Activated CD8-positive, alpha-beta memory T cell treated with anti-CD3 and anti-CD28 coated beads, Interleukin-2, amount 50 U/mL, for 24 hours (primary cell): Measurements from ENCODE around the gene PIKFYVE.
A peak's percentile ranks its signal among the peaks of the same experiment; 100 is the strongest.
"Not testable (repeated sequence)": the region's sequence is repeated elsewhere in the genome, so short reads cannot be mapped to it uniquely, and the experiment has no call there.

Experiments
- DNase-seq: peaks from one replicate; pipeline ENCODE4 v3.0.0-alpha.2; 2020; ENCODE audit errors: extremely low read depth

Gene PIKFYVE, protein sequence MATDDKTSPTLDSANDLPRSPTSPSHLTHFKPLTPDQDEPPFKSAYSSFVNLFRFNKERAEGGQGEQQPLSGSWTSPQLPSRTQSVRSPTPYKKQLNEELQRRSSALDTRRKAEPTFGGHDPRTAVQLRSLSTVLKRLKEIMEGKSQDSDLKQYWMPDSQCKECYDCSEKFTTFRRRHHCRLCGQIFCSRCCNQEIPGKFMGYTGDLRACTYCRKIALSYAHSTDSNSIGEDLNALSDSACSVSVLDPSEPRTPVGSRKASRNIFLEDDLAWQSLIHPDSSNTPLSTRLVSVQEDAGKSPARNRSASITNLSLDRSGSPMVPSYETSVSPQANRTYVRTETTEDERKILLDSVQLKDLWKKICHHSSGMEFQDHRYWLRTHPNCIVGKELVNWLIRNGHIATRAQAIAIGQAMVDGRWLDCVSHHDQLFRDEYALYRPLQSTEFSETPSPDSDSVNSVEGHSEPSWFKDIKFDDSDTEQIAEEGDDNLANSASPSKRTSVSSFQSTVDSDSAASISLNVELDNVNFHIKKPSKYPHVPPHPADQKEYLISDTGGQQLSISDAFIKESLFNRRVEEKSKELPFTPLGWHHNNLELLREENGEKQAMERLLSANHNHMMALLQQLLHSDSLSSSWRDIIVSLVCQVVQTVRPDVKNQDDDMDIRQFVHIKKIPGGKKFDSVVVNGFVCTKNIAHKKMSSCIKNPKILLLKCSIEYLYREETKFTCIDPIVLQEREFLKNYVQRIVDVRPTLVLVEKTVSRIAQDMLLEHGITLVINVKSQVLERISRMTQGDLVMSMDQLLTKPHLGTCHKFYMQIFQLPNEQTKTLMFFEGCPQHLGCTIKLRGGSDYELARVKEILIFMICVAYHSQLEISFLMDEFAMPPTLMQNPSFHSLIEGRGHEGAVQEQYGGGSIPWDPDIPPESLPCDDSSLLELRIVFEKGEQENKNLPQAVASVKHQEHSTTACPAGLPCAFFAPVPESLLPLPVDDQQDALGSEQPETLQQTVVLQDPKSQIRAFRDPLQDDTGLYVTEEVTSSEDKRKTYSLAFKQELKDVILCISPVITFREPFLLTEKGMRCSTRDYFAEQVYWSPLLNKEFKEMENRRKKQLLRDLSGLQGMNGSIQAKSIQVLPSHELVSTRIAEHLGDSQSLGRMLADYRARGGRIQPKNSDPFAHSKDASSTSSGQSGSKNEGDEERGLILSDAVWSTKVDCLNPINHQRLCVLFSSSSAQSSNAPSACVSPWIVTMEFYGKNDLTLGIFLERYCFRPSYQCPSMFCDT (N-terminal part only)

GRCh38 chr2:208265801-208266552 is at the start of gene PIKFYVE:
TSS of gene PIKFYVE (plus strand) at chr2:208266255. CDS start at chr2:208271520, 5,265 bp downstream.
- peak; percentile 81 for DNase-seq

GRCh38 chr2:208221873-208222272 is 44.2 kb upstream of the PIKFYVE start:
- DNase-seq, result not testable (repeated sequence)

DNA sequence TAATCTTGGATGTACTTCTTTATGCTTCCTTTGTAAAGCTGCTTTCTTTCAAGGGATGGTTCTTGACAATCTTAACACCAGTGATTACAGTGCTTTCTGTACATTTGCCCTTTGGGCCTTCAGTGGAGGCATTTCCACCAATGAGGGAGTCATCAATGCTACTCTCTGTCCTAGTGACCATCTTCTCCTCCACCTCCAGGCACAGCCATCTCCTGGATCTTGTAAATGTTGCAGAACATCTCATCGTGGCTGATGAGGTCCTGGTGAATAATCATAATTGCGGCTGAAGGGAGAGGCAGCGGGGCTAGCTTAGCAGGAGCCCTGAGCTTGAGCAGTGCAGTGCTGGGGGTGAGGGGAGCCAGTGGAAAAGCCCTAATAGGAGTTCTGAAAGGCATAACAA is 43.7 kb upstream of the PIKFYVE start:
- no peak for DNase-seq

DNA sequence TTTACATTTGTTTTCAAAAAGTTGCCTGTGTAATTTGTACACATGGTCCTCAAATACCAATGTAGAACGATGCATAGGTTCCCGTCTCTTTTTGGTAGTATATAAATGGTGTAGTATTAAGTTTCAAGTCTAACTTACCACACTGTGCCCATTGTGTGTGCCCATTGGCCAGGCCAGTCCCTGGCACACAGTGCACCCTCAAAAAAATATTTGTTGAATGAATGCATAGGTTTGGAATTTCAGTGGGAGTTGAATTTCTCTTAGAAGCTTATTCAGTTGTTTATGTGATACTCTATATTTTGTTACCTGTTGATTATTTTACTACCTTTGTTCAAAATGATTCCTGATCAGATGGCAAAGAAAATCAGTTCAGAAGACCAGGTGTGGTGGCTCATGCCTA is 41.3 kb upstream of the PIKFYVE start:
- DNase-seq, result no peak

- DNase-seq, result no peak
Observed at GRCh38 chr2:208227581-208228232, 38.3 kb upstream of the PIKFYVE start.

- no peak for DNase-seq
Observed at GRCh38 chr2:208228476-208228875, 37.6 kb upstream of the PIKFYVE start.

GRCh38 chr2:208234786-208235185 is 31.3 kb upstream of the PIKFYVE start:
- DNase-seq, result no peak

DNA sequence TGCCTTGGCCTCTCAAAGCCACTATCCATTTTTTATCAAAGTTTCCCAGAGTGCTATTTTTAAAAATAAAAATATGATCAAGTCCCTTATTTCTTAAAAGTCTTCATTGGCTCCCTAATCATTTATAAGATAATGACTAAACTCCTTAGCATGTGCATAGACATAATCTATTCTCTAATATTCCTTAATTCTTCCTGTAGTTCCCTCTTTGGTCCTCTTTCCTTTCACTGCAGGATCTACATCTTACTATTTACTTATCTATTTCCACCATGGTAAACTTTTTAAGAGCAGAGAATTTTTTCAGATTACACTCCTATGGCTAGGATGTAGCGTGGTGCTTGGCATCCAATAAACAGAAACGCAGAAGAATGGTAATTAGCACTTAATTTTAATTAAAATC is 30.2 kb upstream of the PIKFYVE start:
- no peak for DNase-seq

GRCh38 chr2:208239770-208240493 is 26.1 kb upstream of the PIKFYVE start:
- no peak for DNase-seq

GRCh38 chr2:208240619-208241209 is 25.3 kb upstream of the PIKFYVE start:
- DNase-seq, result no peak

GRCh38 chr2:208244422-208244821 is 21.6 kb upstream of the PIKFYVE start:
- no peak for DNase-seq

DNA sequence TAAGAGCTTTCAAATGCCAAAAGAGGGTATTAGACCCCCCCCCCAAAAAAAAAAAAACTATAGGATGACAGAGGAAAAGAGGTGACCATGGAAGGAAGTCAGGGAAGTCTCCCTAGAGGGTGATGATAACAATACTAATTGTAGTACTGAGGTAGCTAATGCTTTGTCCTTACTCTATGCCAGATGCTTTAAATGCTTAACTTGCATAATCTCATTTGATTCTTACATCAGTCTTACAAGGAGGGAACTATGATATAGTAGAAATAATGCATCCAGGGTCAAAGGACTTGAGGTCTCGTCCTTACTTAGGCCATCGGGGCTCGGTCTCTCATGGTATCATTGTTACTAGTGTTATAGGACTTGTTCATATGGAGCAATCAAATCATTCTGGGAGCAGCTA is 20.3 kb upstream of the PIKFYVE start:
- no peak for DNase-seq

GRCh38 chr2:208248601-208249000 is 17.5 kb upstream of the PIKFYVE start:
- no peak for DNase-seq

GRCh38 chr2:208249296-208249695 is 16.8 kb upstream of the PIKFYVE start:
- DNase-seq, result no peak

DNA sequence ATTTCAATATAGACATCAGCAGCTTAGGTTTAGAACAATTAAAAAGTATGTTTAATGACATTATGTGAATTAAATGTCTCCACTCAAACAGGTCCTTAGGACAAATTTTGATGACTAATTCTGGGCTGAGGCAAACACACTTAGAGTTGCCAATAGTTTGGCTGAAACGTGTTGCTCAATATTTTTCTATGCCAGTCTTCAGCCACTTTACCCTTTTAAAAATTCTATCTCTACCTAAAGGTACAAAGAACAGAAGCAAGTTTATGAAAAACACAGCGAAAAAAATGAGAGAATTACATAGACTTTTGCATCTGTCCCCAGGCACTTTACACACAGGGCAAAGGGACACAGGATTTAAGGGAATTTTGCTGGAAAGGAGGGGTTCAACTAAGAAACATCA is 15.7 kb upstream of the PIKFYVE start:
- no peak for DNase-seq

DNA sequence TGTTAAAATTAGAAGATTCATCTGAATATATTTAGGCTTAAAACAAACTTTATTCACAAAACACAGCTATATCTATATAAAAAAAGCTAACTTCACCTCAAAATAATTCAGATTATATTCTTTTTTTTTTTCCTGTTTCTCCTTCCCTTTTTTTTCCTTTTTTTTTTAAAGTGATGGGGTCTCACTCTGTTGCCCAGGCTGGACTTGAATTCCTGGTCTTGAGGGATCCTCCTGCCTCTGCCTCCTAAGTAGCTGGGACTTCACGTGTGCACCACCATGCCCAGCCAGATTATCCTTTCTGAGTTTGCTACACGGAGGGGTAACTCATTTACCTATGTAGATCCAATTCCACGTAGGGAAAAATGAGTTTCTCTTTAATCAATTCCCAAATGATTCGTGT is 15.0 kb upstream of the PIKFYVE start:
- DNase-seq, result no peak

- no peak for DNase-seq
Observed at GRCh38 chr2:208252716-208253492, 13.2 kb upstream of the PIKFYVE start.

DNA sequence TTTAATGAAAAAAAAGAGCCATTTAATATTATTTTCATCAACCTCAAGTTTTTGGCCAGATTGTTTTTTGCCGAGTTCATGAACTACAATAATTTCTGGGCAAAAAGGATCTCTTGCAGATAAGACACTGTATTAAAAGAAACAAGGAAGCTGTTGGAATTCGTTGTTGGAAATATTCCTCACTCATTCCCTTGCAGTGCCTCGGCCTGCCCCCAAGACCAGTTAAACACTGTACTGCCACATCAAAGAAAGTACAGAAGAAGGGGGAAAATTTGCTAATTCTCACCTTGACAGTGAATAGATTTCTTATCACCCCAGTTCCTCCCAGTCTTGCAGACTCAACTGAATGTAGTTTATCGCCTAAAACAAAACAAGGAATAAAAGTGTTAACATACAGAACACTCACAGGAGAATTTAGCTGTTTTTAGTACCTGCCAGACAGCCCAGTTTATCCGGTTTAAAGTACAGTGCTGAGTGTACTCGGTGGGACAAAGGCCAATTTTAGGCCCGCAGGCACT is 12.4 kb upstream of the PIKFYVE start:
- no peak for DNase-seq
